Measurements from ENCODE around the gene LITAFD. TPM values are rescaled to one million over a fixed set of nuclear protein-coding genes. Genes with fewer than 3 reads are reported as not detected.

The LITAFD gene
- total and polyA plus RNA-seq, 12 donors, result not detected

GRCh38 chr16:8854298-8854948 is 27.7 kb upstream of the LITAFD start:
- H3K27ac ChIP-seq, result peak overlapping the region in 2 of 5 donors; percentile 26 to 46
- DNase-seq, result peak in 1 of 7 donors; percentile 11
- H3K27me3 ChIP-seq, result no peaks in the 10 kb centered on the region
- WGBS, 4 donors, result 87 to 96% (median 89%) methylated on average over 7 to 9 of the region's 9 CpGs
- H3K4me1 ChIP-seq (replicated peaks in 1 of 2), result peaks cover 18 to 28% of the 10 kb centered on the region in 2 donors
- TF ChIP-seq CTCF (IDR thresholded peaks at IDR 0.05) (no peak), POLR2A (IDR thresholded peaks at IDR 0.05) (no peak)
- H3K36me3 ChIP-seq (replicated peaks in 1 of 2), result peaks cover 0 to 66% of the 10 kb centered on the region in 2 donors
- no peak overlapping the region for H3K4me3 ChIP-seq
- intact Hi-C loops (cut with DNase I), result no loop called here
- no peaks in the 10 kb centered on the region for H3K9me3 ChIP-seq (replicated peaks in 1 of 3)

GRCh38 chr16:8855051-8855786 is 26.9 kb upstream of the LITAFD start:
- H3K27ac ChIP-seq, result peak overlapping the region in 1 of 5 donors; percentile 46

GRCh38 chr16:8855972-8856371 is 26.2 kb upstream of the LITAFD start:
- no peak for TF ChIP-seq POLR2A (IDR thresholded peaks at IDR 0.05)
- no peak for TF ChIP-seq CTCF (IDR thresholded peaks at IDR 0.05)
- H3K9me3 ChIP-seq (replicated peaks in 1 of 3), result no peaks in the 10 kb centered on the region
- intact Hi-C loops (cut with DNase I), result no loop called here
- H3K4me3 ChIP-seq, result no peak overlapping the region
- no peaks in the 10 kb centered on the region for H3K27me3 ChIP-seq
- DNase-seq, result peak in 1 of 7 donors; percentile 4
- H3K27ac ChIP-seq, result peak overlapping the region in 1 of 5 donors; percentile 63
- 50 to 76% (median 60%) methylated on average over 3 to 5 of the region's 5 CpGs for WGBS, 4 donors
- H3K4me1 ChIP-seq (replicated peaks in 1 of 2), result peaks cover 19 to 28% of the 10 kb centered on the region in 2 donors
- peaks cover 0 to 64% of the 10 kb centered on the region in 2 donors for H3K36me3 ChIP-seq (replicated peaks in 1 of 2)

More at GRCh38 chr16:8855051-8855786, 26.9 kb upstream of the LITAFD start:
- intact Hi-C loops (cut with DNase I), result no loop called here
- DNase-seq, result no peak
- Histone ChIP-seq H3K4me1 (replicated peaks in 1 of 2) (peaks cover 18 to 28% of the 10 kb centered on the region in 2 donors), H3K27me3 (no peaks in the 10 kb centered on the region), H3K9me3 (replicated peaks in 1 of 3) (no peaks in the 10 kb centered on the region), H3K4me3 (no peak overlapping the region), H3K36me3 (replicated peaks in 1 of 2) (peaks cover 0 to 64% of the 10 kb centered on the region in 2 donors)
- TF ChIP-seq POLR2A (IDR thresholded peaks at IDR 0.05), result no peak
- peak in 1 of 6 experiments; percentile 13 for TF ChIP-seq CTCF (IDR thresholded peaks at IDR 0.05)
- 91 to 95% (median 92%) methylated on average over 6 to 11 of the region's 11 CpGs for WGBS, 4 donors

Measured in adrenal gland (tissue), 12 donors.